ENCODE results near the gene TPCN2.
"Not testable (repeated sequence)": the region's sequence is repeated elsewhere in the genome, so short reads cannot be mapped to it uniquely, and the experiment has no call there.

TPCN2 gene

GRCh38 chr11:69076977-69077376, 28.2 kb downstream of the TPCN2 start:
- DNase-seq, result not testable (repeated sequence)

GRCh38 chr11:69078508-69078907, 29.8 kb downstream of the TPCN2 start:
- DNase-seq, result no peak

DNA sequence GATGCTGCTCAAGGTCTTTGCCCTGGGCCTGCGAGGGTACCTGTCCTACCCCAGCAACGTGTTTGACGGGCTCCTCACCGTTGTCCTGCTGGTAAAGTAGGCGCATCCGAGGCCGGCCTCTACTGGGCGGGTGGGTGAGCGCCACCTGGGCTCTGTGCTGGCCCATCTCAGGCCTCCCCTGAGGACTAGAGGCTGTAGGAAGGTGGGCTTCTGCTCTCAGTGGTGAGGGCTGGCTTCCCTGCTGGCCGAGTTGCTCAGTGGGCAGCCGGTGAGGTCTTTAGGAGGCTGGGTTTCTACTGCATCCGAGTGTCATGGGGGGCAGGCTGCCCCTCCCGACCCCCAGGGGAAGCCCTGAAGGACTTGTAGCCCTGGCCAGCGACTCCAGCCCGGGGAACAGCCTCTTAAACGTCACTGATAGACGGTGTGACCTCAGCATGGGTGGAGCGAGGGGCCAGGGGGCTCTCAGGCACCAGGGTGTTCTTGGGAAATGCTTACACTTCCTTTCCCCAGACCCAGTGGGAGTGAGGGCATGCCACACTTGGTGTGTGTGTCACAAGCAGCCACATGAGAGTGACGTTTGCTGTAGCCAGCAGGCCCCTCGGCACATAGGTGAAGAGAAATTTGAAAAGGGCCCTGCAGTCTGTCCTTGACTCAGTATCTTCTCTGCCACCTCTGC, 30.3 kb downstream of the TPCN2 start:
- DNase-seq, result no peak

GRCh38 chr11:69079661-69080256, 31.0 kb downstream of the TPCN2 start:
- no peak for DNase-seq

DNA sequence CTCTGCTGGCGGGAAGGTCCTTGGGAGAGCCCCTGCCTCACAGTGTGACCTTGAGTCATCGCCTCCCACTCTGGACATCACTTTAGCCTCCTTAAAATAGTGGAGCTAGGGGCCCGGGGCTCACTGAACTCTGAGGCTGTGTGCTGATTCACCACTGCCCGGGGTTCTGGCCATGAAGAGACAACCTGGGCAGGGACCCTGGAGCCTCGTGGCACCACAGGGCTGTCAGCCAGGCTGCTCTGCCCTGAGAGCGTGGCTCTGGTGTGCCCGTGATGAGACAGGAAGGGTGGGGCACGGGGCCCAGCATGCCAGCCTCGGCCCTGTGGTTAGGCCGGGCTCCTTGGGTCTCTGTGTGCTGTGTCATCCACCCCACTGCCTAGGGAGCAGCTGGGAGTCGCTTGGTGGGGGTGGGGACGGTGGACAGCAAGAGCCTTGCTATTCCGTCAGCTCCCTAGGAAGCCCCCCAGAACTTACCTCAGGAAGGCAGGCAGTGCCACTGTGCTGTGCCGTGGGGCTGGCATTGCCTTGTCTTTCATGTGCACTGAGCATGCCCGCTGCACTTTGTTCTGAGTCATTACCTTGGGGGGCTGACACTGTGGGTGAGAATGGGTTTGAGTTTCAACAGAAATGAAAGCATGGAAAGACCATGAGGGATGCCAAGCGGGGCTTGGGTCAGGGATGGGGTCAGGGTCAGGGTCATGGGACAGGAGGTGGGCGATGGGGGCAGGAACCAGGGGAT, 31.7 kb downstream of the TPCN2 start:
- no peak for DNase-seq

GRCh38 chr11:69081180-69081579, 32.4 kb downstream of the TPCN2 start:
- no peak for DNase-seq

DNA sequence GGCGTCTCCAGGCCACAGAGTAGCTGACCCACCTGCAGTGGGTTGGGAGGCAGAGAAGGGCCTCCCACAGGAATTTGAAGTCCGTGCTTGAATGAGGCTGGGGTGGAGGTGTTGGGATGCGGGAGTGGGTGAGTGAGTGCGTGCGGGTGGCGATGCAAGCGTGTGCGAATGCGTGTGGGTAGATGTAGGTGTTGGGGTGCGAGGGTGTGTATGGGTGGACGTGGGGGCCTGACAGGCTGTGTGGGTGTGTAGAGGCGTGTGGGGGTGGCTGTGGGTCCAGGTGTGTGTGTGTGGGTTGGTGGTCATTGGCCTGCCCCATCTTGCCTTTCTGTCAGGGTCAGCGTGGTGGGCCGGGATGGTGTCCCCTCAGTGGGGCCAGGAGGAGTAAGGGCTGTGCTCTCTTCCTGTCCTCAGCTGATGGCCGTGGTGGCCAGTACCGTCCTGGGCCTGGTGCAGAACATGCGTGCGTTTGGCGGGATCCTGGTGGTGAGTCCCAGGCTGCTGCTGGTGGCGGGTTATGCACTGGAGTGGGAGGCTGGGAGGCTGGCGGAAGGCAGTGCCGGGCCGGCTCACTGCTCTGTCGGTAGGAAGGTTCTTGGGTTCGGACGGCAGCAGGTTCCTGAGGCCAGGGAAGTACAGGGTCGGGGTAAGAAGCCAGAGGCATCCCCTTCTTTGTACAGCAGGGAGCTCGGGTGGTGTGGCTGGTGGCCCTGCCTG, 35.0 kb downstream of the TPCN2 start:
- DNase-seq, result no peak

DNA sequence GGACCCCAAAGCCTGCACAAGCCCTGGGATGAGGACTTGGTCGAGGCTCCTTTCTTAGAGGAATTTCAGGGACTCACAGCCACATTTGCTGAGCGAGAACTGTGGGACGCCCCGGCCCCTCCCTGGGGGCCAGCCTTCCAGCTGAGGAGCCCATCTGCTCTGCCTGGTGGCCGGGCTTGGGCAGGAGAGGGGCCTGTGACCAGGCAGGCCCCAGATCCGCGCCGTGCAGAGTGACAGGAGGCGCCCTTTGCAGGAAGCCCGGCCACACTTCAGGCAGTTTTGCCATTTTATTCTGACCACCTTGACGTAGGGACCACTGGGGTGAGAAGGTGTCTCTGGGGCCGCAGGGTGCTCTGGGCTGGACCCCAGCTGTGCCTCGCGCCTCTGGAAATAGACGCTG, 35.6 kb downstream of the TPCN2 start:
- no peak for DNase-seq

- no peak for DNase-seq
Observed at GRCh38 chr11:69085490-69086095, 36.9 kb downstream of the TPCN2 start.

DNA sequence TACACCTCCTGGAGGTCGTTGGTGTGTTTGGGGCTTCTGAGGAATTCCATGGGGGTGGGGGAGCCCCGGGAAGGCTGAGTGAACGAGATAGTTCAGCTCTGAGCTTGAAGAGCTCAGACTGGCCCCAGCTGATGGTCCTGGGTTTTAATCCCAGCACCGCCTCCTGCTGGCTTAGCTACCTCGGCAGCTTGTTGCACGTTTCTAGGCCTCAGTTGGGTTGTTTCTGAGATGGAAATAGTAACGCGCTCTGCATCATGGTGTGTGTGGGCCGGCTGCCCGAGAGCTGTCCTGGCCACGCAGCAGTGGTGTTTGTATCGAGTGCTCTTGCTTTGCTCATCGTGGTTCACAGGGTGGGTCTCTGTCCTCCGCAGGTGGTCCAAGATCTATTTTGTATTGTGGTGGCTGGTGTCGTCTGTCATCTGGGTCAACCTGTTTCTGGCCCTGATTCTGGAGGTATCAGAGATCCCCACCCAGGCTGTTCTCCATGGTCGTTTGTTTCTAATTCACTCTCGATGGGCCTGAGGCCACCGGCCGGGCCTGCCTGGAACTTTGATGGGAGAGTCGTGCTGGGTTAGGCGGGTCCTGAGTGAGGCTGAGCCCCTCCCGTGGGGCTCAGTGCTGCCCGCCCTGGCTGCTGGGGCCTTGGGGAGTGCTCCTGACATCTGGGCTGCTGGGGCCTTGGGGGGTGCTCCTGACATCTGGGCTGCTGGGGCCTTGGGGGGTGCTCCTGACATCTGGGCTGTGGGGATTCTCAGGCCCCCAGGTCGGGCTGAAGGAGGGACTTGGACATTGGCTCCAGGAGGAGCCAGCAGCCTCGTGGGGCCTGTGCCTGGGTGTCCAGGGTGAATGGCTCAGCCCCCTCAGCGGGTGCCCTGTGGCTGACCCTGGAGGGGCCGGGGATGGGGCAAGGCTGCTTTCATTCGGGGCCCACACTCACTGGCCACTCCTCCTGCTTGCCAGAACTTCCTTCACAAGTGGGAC, 37.7 kb downstream of the TPCN2 start:
- no peak for DNase-seq

DNA sequence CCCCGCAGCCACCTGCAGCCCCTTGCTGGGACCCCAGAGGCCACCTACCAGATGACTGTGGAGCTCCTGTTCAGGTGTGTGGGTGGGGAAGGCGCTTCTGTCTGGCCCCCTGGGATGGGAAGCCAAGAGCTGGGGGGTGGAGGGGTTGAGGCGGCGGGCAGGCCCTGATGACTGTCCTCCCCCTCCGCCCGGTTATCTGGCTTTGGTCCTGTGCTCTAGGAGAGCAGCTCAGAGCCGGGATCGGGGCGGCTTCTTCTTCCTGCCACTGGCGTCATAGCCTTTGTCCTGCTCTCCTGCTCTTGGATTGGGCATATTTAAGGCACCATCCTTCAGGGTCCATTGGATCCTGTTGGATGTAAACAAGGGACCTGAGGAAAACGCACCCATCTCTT, 38.4 kb downstream of the TPCN2 start:
- no peak for DNase-seq

- DNase-seq, result no peak
Observed at GRCh38 chr11:69087811-69088210, 39.1 kb downstream of the TPCN2 start.

GRCh38 chr11:69088676-69089146, 40.0 kb downstream of the TPCN2 start:
- no peak for DNase-seq

DNA sequence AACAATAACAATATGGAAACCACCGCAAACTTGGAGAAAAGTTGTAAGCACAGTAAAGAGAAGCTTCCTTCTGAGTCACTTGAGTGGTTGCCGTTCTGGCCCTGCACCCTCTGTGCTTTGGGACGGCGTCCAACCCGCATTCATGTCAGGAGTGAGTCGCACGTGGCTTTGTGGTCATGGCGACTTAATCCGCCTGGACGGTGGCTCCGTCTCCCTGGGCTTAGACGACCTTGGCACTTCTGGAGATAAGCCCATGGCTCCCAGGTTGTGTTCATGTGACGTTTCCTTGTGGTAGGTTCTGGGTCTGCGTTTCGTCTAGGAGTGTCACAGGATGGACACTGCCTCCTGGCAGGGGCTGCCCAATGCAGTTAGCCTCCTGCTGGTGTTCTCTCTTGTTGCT, 40.5 kb downstream of the TPCN2 start:
- DNase-seq, result no peak

GRCh38 chr11:69091638-69092165, 43.0 kb downstream of the TPCN2 start:
- DNase-seq, result no peak

DNA sequence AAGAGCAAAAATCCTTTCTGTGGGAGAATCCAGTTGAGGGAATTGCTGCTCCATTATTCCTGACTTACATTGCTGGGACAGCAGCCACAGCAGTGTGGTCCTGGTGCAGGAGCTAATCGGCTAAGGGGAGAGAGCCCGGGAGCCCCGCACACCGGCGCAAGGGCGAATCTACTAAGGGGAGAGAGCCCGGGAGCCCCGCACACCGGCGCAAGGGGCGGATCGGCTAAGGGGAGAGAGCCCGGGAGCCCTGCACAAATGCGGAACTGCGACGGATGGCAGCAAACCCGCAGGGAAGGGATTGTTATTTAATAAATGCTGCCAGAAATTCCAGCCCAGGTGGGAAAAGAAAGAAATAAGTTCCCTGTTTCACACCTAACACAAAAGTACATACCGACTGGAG, 43.5 kb downstream of the TPCN2 start:
- no peak for DNase-seq

DNA sequence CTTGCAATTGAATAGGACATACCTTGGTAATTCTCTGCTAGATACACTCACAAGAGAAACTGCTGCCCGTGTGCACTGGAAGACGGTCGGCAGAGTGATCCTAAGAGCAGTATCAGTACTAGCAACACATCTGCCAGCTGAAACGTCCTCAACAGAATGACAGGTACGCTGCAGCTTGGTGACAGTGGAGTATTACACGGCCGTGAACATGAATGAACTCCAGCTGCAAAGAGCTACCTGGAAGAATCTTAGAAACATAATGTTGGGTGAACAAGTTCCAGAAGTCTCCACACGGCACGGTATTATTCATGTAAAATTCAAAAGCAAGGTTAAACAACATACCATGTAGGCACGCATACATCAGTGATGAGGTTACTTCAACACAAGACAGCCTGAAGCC, 44.4 kb downstream of the TPCN2 start:
- DNase-seq, result no peak

GRCh38 chr11:69094111-69094914, 45.6 kb downstream of the TPCN2 start:
- no peak for DNase-seq

DNA sequence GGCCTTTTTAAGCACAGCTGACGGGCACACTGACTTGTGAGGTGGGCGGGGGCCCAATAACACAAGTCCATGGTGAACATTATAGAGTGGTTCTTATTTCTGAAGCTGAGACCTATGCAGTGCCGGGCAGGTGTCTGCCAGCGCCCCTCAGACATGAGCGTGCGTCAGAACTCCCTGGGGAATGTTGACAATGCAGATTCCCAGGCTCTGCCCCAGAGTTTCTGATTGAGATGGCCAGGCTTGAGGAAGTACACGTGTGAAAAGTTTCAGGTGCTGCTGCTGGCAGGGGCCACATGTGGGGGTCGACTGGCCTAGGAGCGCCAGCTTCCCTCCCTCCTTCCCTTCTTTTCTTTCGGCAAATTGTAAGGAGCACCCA, 46.2 kb downstream of the TPCN2 start:
- no peak for DNase-seq

DNA sequence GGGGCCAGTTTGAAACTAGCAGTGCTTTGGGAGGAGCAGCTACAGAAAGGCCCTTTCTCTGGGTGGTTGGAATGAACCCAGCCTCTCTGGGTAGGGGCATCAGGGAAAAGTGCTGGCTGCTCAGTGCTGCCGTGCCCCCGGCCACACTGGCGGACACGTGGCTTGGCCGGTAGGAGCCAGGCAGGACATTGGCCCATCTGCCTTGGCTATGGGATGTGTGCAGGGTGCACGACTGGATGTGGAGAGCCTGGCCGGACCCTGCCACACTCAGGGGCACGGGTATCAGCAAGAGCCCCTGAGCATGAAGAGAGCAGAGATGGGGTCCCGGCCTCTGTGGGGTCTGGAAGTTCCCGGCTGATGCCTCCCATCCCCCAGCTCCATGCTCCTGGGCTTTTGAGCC, 46.6 kb downstream of the TPCN2 start:
- DNase-seq, result no peak

DNA sequence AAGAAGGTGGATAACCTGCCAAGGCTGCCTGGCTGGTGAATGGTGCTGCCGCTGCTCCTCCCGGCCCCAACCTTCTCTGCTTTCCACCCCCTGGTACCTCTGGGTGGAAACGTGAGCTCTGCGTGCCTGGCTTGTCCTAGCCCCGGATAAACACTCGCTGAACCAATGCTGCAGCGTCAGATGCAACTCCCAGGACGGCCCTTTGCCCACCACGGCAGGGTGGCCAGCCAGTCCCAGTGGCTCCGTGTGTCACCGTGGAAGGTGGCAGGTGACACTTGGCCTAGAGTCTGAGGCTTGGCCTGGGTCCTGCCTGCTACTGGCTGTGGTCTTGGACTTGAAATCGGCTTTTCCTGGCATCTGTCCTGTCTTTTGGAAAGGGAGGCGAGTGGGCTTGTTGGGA, 47.7 kb downstream of the TPCN2 start:
- DNase-seq, result no peak
